Lung (tissue), 12 donors: ENCODE measurements around the gene EIF4A3. TPM values are rescaled to one million over a fixed set of nuclear protein-coding genes. Genes with fewer than 3 reads are reported as not detected.

Experiments used
- ATAC-seq: fragments of 200-7000 bp; cut with Tn5 transposase; one replicate; pipeline ENCODE4 v1.9.1; 2020; ENCODE audit warnings: moderate number of reproducible peaks; ENCODE audit not compliant: insufficient read depth, low FRiP score
- DNase-seq, 3 donors: peaks; one replicate each; pipeline ENCODE4 v3.0.0-alpha.2; 2013 to 2017
- H3K27ac ChIP-seq, 2 donors: one replicate each; pipeline ENCODE4 v1.5.1; 2013; ENCODE audit warnings: mild to moderate bottlenecking in 2 of 2, moderate library complexity in 2 of 2, control low read depth in 1 of 2, inconsistent platforms in 1 of 2, low read depth in 1 of 2, low read length in 1 of 2
- H3K27me3 ChIP-seq, 3 donors: one replicate each; pipeline ENCODE4 v1.5.1; 2013; ENCODE audit warnings: low read length in 2 of 3; ENCODE audit not compliant: control insufficient read depth in 3 of 3, insufficient read depth in 3 of 3
- H3K36me3 ChIP-seq, 4 donors: one replicate each; pipeline ENCODE4 v1.5.1; 2013; ENCODE audit warnings: low read length in 4 of 4, mild to moderate bottlenecking in 1 of 4, moderate library complexity in 1 of 4; ENCODE audit not compliant: control insufficient read depth in 4 of 4, insufficient read depth in 4 of 4
- H3K4me1 ChIP-seq, 5 donors: one replicate each; pipeline ENCODE4 v1.5.1; 2013; ENCODE audit warnings: low read length in 5 of 5, mild to moderate bottlenecking in 2 of 5, moderate library complexity in 1 of 5; ENCODE audit not compliant: control insufficient read depth in 5 of 5, insufficient read depth in 5 of 5
- H3K4me3 ChIP-seq: one replicate; pipeline ENCODE4 v1.5.1; 2013; ENCODE audit warnings: mild to moderate bottlenecking, control low read depth, moderate library complexity
- H3K9ac ChIP-seq, 2 donors: one replicate each; pipeline ENCODE4 v1.5.1; 2013; ENCODE audit warnings: low read length in 2 of 2, control low read depth in 1 of 2; ENCODE audit not compliant: insufficient read depth in 1 of 2
- H3K9me3 ChIP-seq, 4 donors: one replicate each; pipeline ENCODE4 v1.5.1; 2013; ENCODE audit warnings: low read length in 3 of 4, mild to moderate bottlenecking in 1 of 4, moderate library complexity in 1 of 4; ENCODE audit not compliant: control insufficient read depth in 4 of 4, insufficient read depth in 3 of 4
- WGBS, 2 donors: extraction: QIAGEN DNeasy Blood & Tissue Kit; methylation state at CpG; one replicate each; pipeline ENCODE4 v1.1.7; 2013; 5-methylcytosine and 5-hydroxymethylcytosine counted together
- polyA plus RNA-seq, 2 donors: library from polyadenylated mRNA; stranded (reverse); fragments of 200-250 nt; gene quantifications; one replicate each; pipeline ENCODE4 v1.2.1, GENCODE V29; 2013
- total RNA-seq, 2 donors: library from RNA; depleted of rRNA in 1 of 2; stranded (reverse); fragments of >200 nt in 1 of 2; gene quantifications; one replicate each; pipeline ENCODE4 v1.2.1, GENCODE V29; 2014 to 2021
- TF ChIP-seq, protein P1 (sequence below): IDR thresholded peaks from 2 replicates; pipeline ENCODE4 v1.5.1; 2012; ENCODE audit warnings: mild to moderate bottlenecking; ENCODE audit errors: control extremely low read depth, extremely low read depth
- donor health status: control.
- donor health status: control.
- donor health status: Bipolar disorder and iron deficiency.
- donor health status: healthy.
- donor health status: DM: yes; HTN: yes; CAD: no.

Gene EIF4A3
- total and polyA plus RNA-seq, 4 donors, result 37.4 to 112 (median 62.4) TPM

- ATAC-seq, result no peak
- DNase-seq, result no peak
- no peaks in the 10 kb centered on the region for H3K27me3 ChIP-seq
- H3K36me3 ChIP-seq, result peaks cover 0 to 11% (median 0%) of the 10 kb centered on the region in 4 donors
- TF ChIP-seq, protein P1, sequence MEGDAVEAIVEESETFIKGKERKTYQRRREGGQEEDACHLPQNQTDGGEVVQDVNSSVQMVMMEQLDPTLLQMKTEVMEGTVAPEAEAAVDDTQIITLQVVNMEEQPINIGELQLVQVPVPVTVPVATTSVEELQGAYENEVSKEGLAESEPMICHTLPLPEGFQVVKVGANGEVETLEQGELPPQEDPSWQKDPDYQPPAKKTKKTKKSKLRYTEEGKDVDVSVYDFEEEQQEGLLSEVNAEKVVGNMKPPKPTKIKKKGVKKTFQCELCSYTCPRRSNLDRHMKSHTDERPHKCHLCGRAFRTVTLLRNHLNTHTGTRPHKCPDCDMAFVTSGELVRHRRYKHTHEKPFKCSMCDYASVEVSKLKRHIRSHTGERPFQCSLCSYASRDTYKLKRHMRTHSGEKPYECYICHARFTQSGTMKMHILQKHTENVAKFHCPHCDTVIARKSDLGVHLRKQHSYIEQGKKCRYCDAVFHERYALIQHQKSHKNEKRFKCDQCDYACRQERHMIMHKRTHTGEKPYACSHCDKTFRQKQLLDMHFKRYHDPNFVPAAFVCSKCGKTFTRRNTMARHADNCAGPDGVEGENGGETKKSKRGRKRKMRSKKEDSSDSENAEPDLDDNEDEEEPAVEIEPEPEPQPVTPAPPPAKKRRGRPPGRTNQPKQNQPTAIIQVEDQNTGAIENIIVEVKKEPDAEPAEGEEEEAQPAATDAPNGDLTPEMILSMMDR, result no peak
- WGBS, 2 donors, result 88 to 96% methylated on average over 7 of the region's 7 CpGs
- H3K4me1 ChIP-seq, result no peaks in the 10 kb centered on the region
- no peak overlapping the region for H3K27ac ChIP-seq
- no peak overlapping the region for H3K9ac ChIP-seq
- H3K4me3 ChIP-seq, result no peak overlapping the region
- no peaks in the 10 kb centered on the region for H3K9me3 ChIP-seq
Measured at GRCh38 chr17:80114758-80115157, 32.2 kb downstream of the EIF4A3 start.

- ATAC-seq, result no peak
- no peak overlapping the region for H3K27ac ChIP-seq
- no peak for DNase-seq
- H3K36me3 ChIP-seq, result peaks cover 0 to 9% (median 0%) of the 10 kb centered on the region in 4 donors
- TF ChIP-seq, protein P1, result no peak
- no peaks in the 10 kb centered on the region for H3K4me1 ChIP-seq
- H3K27me3 ChIP-seq, result no peaks in the 10 kb centered on the region
- 88 to 89% methylated on average over 20 of the region's 20 CpGs for whole genome bisulfite sequencing, 2 donors
- no peak overlapping the region for H3K9ac ChIP-seq
- H3K4me3 ChIP-seq, result no peak overlapping the region
- H3K9me3 ChIP-seq, result no peaks in the 10 kb centered on the region
Measured at GRCh38 chr17:80113033-80113484, 33.9 kb downstream of the EIF4A3 start.

- WGBS, 2 donors, result 94% methylated on average over 24 of the region's 24 CpGs
- DNase-seq (no peak), ATAC-seq (no peak)
- H3K9ac ChIP-seq, result no peak overlapping the region
- H3K4me1 ChIP-seq, result no peaks in the 10 kb centered on the region
- peaks cover 0 to 7% (median 0%) of the 10 kb centered on the region in 4 donors for H3K36me3 ChIP-seq
- H3K4me3 ChIP-seq, result no peak overlapping the region
- TF ChIP-seq, protein P1, result no peak
- H3K9me3 ChIP-seq, result no peaks in the 10 kb centered on the region
- no peaks in the 10 kb centered on the region for H3K27me3 ChIP-seq
- no peak overlapping the region for H3K27ac ChIP-seq
Measured at GRCh38 chr17:80112471-80113032, 34.4 kb downstream of the EIF4A3 start.
